AG08396 (cell line): ENCODE data around the gene BACE1.

ENCODE experiments used
- DNase-seq: peaks from one replicate; pipeline ENCODE4 v3.0.0; 2012; ENCODE audit warnings: low spot score, mixed read lengths

BACE1 gene

GRCh38 chr11:117305145-117305544 is 10.9 kb downstream of the BACE1 start:
- DNase-seq: no peak

DNA sequence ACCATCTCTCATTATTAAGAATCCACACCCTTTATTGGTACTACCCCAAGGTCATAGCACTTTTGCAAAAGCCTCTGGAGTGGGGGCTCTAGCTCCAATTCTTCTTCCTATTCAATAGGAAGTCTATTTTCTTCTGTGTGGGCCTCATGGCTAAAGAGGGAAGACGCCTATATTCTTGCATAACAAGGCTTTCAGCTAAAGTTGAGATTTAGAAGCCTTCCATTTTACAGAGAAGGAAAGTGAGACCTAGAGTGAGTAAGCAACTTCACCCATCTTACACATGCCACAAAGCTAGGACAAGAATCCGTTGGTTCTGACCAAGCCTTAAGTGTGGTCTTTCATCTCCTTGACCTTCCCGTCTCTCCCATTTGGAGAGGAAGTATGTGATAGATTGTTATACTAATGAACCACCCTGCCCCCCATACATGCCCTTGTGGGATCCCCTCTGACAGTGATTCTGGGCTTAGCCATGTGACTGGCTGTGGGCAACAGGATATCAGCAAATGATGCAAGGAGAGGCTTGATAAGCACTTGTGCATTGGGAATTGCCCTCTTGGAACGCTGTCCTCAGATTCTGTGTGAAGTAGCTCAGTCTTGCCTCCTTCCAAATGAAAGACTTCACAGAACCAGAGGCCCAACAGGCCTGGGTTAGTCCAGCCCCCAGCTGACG is 12.3 kb downstream of the BACE1 start:
- DNase-seq: no peak

GRCh38 chr11:117303101-117303500 is 13.0 kb downstream of the BACE1 start:
- no peak for DNase-seq

- no peak for DNase-seq
Observed at GRCh38 chr11:117302228-117302627, 13.8 kb downstream of the BACE1 start.

- DNase-seq: no peak
Observed at GRCh38 chr11:117300773-117301172, 15.3 kb downstream of the BACE1 start.

DNA sequence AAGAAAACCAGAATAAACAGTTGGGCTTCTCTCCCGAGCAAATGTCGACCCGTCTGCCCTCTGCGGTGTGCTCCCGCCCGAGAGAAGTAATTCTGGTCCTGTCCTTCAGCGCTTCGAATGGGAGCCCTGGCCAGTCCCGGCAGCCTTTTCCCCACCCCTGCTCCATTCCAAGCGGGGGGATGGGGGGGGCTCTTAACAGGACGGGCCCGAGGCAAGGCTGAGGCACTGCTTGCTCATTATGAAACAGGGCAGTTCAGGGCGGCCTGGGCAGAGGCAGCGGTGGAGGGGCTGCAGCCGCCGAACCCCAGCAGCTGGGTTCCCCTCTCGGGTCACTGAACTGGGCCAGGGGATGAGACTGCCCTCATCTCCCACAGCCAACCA is 15.8 kb downstream of the BACE1 start:
- peak; percentile 55 for DNase-seq

DNA sequence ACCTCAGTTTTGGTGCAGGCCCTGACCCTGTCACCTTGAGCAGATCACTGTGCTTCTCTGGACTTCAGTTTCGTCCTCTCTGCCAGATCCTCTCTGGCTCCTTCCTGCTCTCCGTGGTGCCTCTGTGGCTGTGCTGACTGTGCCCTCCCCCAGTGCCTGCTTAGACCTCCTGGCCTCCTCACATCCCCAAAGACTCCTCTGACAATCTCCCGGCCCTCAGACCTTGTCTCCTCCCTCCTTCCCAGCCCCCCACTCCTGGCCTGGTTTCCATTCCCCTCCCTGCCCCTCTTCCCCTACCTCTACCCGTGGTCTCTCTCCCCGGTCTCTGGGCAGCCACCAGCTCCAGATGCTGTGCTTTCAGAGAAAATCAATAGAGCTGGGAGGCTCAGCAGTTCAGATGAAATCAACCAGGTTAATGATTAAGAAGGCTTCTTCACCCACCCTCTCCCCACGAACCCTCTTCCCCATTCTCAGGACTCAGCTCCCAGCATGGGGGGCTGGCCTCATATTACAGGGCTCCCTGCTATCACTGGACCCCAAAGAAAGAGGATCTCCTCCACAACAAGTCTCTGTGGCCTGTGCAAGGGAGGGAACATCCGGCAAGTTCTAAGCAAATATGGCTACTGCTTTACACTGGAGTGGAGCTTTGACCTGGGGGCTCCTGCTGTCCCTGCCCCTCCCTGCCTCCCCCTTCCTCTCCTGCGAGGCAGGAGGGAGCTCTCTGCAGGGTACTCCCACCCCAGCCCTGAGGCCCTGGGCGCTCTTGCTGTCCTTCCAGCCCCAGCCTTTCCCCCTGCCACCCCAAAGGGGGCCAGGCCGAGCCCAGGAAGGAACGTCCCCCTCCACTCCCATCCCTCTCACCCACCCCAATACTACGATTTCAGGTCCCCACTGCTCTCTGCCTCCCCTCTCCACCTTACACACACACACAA is 16.4 kb downstream of the BACE1 start:
- DNase-seq: no peak

- no peak for DNase-seq
Observed at GRCh38 chr11:117298195-117298594, 17.9 kb downstream of the BACE1 start.

DNA sequence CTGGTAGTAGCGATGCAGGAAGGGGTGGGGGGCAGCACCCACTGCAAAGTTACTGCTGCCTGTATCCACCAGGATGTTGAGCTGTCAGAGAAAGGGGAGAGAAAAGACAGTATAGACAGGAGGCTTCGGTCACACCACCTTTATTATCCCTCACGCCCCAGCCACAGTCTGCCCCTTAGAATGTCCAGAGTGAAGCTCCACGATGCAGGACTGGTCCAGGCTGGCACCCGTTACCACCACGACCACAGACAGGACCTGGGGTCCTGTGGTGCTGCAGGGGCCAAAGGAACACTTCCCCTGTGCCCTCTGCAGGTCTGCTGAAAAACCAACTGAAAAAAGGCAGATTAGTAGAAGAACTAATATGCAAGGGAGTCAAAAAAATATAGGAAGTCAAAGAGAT is 19.2 kb downstream of the BACE1 start:
- no peak for DNase-seq

- no peak for DNase-seq
Observed at GRCh38 chr11:117295438-117296137, 20.5 kb downstream of the BACE1 start.

DNA sequence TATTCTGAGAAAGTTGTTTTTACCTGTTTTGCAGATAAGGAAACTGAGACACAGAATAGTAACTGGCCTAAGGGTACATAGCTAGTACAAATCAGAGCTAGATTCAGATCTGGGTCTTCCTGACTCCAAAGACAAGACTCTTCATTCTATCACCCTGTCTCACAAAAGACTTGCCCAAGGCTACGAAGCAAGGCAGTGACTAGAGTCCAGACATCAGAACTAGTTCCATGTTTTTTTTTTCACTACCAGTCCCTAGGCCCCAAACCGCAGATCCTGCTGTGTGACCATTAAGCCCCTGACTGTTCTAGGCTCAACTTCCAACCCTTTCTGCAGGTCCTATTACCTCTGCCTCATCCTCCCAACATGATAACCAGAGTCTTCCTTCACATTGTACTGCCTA is 23.4 kb downstream of the BACE1 start:
- no peak for DNase-seq

GRCh38 chr11:117290809-117291396 is 25.2 kb downstream of the BACE1 start, which contains the start of gene BACE1-AS:
Gene BACE1-AS, plus strand, starts transcription at chr11:117291346.
- DNase-seq: no peak

DNA sequence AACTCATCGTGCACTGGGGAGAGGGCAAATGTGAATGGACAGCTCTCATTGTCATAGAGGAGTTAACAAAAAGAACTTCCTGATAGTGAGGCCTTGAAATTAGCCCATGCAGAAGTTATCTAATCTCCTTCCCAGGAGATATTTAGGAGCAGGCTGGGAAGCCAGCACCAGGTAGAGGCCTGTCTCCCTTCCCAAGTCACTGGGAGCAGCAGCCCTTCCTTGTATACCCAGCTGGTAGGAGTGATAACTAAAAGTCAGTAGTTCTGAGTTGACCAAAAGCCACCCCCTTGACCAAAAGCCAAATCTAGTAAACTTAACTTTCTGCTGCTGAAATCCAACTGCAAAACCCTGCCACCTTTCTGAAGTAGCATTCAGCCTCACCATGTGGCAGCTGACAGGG is 26.3 kb downstream of the BACE1 start:
- DNase-seq: no peak

DNA sequence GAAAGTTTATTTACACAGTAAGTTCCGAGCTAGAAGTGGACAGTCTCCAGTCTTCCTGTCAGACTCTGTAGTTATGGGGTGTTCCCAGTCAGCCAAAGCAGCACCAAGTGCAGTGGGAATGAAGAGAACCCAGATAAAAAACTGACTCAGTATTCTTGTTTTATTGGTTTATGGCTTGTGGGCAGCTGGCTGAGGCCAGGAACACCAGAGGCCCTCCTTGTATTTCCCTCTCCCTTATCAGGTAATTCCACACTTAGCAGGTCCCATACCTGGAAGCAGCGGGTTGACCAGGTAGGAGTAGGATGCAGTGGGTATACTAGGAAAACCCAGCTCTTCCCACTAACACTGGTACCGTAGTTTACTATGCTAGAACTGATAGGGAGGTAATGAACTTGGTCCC is 28.4 kb downstream of the BACE1 start:
- DNase-seq: no peak

GRCh38 chr11:117286588-117286987 is 29.5 kb downstream of the BACE1 start:
- DNase-seq: no peak

DNA sequence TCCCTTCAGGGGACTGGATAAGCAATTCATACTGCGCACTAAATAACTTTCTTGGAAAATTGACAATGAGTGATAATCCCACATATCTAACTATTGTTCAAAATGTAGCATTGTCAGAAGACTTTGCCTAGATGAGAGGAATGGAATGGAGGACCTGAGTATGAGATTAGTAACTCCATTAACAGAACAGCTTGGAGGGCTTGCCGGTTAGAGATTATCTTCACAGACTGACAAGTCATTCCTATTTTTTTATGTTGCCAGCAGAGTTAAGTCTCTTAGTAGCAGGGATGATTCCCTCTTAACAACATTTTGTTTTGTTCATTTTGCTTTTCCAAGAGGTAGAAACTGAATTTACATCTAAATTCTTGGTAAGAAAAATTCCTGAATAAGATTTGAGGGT is 32.0 kb downstream of the BACE1 start:
- DNase-seq: no peak

DNA sequence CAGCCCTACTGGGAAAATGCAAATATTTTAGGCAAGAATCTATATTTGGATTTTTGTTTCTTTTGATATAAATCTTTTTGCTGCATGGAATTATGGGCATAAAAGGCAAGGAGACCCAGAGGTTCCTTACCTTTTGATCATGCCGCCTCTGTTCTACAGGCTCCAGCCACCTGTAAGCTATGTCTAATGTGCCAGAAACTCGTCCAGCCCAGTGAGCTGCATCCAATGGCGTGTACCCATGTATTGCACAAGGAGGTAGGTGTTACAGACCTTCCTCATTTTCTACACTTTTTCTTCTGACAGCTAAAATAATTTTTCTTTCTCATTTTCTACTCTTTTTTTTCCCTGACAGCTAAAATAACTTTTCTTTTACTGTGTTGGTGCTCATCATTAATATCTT is 33.1 kb downstream of the BACE1 start:
- DNase-seq: no peak

DNA sequence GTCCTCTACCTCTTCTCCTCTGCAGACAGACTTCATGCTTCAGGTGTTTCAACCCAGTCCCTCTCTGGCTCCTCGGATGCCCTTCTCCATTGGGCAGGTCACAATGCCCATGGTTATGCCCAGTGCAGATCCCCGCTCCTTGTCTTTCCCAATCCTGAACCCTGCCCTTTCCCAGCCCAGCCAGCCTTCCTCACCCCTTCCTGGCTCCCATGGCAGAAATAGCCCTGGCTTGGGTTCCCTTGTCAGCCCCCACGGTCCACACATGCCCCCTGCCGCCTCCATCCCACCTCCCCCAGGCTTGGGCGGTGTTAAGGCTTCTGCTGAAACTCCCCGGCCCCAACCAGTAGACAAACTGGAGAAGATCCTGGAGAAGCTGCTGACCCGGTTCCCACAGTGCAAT is 34.2 kb downstream of the BACE1 start:
- DNase-seq: no peak

DNA sequence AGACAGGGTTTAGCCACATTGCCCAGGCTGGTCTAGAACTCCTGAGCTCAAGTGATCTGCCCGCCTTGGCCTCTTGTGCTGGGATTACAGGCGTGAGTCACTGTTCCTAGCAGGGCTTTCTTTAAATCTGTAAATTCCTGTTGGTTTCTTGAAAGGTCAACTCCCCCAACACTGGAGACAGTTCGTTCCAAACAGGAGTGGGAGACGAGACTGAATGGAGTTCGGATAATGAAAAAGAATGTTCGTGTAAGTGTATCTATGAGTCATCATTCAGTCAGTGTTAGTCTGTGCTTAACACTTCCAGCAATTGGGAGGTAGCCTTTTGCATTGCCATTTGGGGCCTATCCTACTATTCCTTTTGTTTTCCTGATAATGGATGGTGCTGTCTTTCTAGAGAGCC is 34.9 kb downstream of the BACE1 start:
- DNase-seq: peak; percentile 74

DNA sequence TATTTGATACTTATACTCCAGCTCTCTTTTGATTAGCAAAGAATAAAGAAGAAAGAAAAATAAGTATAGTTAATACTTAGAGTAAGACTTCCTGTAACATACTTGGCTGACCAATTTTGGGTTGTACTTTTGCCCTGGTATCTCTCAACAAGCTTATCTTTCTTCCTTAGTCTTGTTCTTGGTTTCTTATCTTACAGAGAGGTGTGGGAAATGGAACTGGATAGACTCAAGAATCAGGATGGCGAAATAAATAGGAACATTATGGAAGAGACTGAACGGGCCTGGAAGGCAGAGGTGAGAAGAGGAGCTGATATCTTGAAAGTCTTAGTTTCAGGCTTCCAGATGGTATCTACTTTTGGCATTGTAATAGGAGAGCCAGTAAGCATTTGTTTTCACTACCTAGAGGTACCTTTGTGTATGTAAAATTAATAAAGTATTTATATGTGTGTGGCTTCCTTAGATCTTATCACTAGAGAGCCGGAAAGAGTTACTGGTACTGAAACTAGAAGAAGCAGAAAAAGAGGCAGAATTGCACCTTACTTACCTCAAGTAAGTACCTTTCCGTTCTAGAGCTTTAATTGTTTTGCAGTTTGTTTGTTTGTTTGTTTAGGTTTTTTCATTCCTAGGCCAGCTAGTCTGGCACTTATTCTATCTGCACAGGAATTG is 36.2 kb downstream of the BACE1 start:
- no peak for DNase-seq

DNA sequence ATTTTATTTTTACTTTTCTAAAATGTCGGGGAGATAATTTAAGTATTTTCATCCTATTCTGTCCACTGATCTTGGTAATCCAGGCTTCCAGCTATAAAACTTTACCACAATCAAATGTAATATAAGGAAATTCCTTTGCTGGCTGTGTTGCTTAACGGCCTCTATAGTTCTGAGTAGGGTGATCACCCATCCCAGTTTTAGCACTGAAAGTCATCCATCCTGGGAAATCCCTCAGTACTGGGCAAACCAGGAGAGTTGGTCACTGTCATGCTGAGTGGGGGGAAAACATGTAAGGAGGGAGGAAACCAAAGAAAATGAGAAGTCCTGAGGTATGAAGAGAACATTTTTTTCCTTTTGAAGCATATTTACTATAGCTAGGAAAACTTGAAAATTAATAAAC is 37.7 kb downstream of the BACE1 start:
- DNase-seq: no peak
